ENCODE results near the gene THBS3. TPM values are rescaled to one million over a fixed set of nuclear protein-coding genes. Genes with fewer than 3 reads are reported as not detected.

The THBS3 gene
- total and polyA plus RNA-seq, 2 of the 4 experiments (the other 2 are of a cell fraction): 15.1 to 30.4 TPM

DNA sequence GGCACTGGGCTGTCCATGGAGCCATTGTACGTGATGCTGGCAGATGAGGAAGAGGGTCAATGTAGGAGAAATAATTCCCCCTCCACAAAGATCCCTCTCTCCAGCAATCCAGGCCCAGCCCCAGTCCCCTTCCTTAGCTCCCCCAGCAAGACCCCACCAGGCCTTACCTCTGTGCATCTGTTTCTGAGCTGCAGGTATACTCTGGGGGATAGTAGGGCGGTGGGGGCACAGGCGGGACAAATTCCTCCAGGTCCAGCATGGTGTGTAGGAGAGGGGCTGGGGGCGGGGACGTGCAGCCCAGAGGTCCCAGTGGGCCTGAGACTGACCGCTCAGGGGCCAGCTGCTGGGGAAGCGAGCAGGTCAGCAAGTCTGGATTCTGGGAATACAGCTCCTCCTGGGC lies 43.9 kb upstream of the THBS3 start:
- no peak overlapping the region for H2BK15ac ChIP-seq (ENCODE audit: low read depth, low read length)
- H3K4me1 ChIP-seq (ENCODE audit: control insufficient read depth, insufficient read depth, low read length): peaks cover 17% of the 10 kb centered on the region
- no peak overlapping the region for H3K23ac ChIP-seq (ENCODE audit: low read depth, low read length)
- no peak overlapping the region for H4K5ac ChIP-seq (ENCODE audit: low read depth, low read length)
- peaks cover 17% of the 10 kb centered on the region for H3K36me3 ChIP-seq (ENCODE audit: control insufficient read depth, insufficient read depth, low read length)
- no peak for TF ChIP-seq BHLHE40 (IDR thresholded peaks at IDR 0.05; ENCODE audit: low read depth, low read length)
- no peak for TF ChIP-seq RCOR1 (IDR thresholded peaks at IDR 0.05; ENCODE audit: insufficient replicate concordance, low read length)
- TF ChIP-seq RAD21 (IDR thresholded peaks at IDR 0.05; ENCODE audit: low read length): no peak
- TF ChIP-seq MAZ (IDR thresholded peaks at IDR 0.05; ENCODE audit: borderline replicate concordance, low read depth, low read length): no peak
- no peak for TF ChIP-seq NFE2L2 (IDR thresholded peaks at IDR 0.05; ENCODE audit: low read depth, low read length)
- no peak for TF ChIP-seq MXI1 (IDR thresholded peaks at IDR 0.05; ENCODE audit: borderline replicate concordance, low read depth, low read length)
- TF ChIP-seq CHD1 (IDR thresholded peaks at IDR 0.05; ENCODE audit: low read depth, low read length): no peak
- TF ChIP-seq, protein P1, sequence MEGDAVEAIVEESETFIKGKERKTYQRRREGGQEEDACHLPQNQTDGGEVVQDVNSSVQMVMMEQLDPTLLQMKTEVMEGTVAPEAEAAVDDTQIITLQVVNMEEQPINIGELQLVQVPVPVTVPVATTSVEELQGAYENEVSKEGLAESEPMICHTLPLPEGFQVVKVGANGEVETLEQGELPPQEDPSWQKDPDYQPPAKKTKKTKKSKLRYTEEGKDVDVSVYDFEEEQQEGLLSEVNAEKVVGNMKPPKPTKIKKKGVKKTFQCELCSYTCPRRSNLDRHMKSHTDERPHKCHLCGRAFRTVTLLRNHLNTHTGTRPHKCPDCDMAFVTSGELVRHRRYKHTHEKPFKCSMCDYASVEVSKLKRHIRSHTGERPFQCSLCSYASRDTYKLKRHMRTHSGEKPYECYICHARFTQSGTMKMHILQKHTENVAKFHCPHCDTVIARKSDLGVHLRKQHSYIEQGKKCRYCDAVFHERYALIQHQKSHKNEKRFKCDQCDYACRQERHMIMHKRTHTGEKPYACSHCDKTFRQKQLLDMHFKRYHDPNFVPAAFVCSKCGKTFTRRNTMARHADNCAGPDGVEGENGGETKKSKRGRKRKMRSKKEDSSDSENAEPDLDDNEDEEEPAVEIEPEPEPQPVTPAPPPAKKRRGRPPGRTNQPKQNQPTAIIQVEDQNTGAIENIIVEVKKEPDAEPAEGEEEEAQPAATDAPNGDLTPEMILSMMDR (conservative IDR thresholded peaks at IDR 0.05; ENCODE audit: low read depth, low read length): no peak
- no peak for TF ChIP-seq POLR2A (IDR thresholded peaks at IDR 0.05; ENCODE audit: low read depth, low read length)
- TF ChIP-seq CEBPB (IDR thresholded peaks at IDR 0.05; ENCODE audit: low read depth, low read length): no peak
- TF ChIP-seq, protein P2, sequence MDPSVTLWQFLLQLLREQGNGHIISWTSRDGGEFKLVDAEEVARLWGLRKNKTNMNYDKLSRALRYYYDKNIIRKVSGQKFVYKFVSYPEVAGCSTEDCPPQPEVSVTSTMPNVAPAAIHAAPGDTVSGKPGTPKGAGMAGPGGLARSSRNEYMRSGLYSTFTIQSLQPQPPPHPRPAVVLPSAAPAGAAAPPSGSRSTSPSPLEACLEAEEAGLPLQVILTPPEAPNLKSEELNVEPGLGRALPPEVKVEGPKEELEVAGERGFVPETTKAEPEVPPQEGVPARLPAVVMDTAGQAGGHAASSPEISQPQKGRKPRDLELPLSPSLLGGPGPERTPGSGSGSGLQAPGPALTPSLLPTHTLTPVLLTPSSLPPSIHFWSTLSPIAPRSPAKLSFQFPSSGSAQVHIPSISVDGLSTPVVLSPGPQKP (IDR thresholded peaks at IDR 0.05; ENCODE audit: borderline replicate concordance, low read depth, low read length): no peak
- TF ChIP-seq, protein P3, sequence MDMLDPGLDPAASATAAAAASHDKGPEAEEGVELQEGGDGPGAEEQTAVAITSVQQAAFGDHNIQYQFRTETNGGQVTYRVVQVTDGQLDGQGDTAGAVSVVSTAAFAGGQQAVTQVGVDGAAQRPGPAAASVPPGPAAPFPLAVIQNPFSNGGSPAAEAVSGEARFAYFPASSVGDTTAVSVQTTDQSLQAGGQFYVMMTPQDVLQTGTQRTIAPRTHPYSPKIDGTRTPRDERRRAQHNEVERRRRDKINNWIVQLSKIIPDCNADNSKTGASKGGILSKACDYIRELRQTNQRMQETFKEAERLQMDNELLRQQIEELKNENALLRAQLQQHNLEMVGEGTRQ (IDR thresholded peaks at IDR 0.05; ENCODE audit: low read depth, low read length): no peak
- no peak for TF ChIP-seq MAFK (IDR thresholded peaks at IDR 0.05; ENCODE audit: low read depth, low read length)
- no peak for TF ChIP-seq FOS (IDR thresholded peaks at IDR 0.05; ENCODE audit: low read depth, low read length)
- TF ChIP-seq SMC3 (IDR thresholded peaks at IDR 0.05; ENCODE audit: low read depth, low read length): no peak
- no peak for TF ChIP-seq RFX5 (IDR thresholded peaks at IDR 0.05; ENCODE audit: low read depth, low read length)
- H2AK9ac ChIP-seq (replicated peaks; ENCODE audit: low read depth, low read length, poor library complexity): peak overlapping the region; percentile 66
- DNase-seq (no peak), ATAC-seq (ENCODE audit: low read depth) (no peak)
- no TSS peak for BruUV-seq (replicated peaks)
- H3K27ac ChIP-seq (ENCODE audit: insufficient read depth, low read length): no peak overlapping the region
- ChIA-PET CTCF (interaction anchor here (0.7 to 1.6 kb wide), 9 partner anchors 21 to 397 kb away, joined by 3 to 6 read pairs (median 4); partner anchors contain the start of gene CLK2), POLR2A (ENCODE audit: unreplicated experiment) (no interaction called here)
- no peak overlapping the region for H3K18ac ChIP-seq (ENCODE audit: low read depth, low read length)
- intact Hi-C loops (cut with micrococcal nuclease): loop anchor here (5.0 kb wide), 1 partner anchor 341 kb away; no protein-coding TSS in a partner anchor
- no peak overlapping the region for H3K4me2 ChIP-seq (ENCODE audit: low read depth, low read length)
- H2BK5ac ChIP-seq (ENCODE audit: low read depth, low read length, poor library complexity, severe bottlenecking): no peak overlapping the region
- no peak overlapping the region for H3K4ac ChIP-seq (ENCODE audit: low read depth, low read length)
- no peak overlapping the region for H3K4me3 ChIP-seq (ENCODE audit: insufficient read depth, low read depth, low read length)
- no peak overlapping the region for H3K9ac ChIP-seq (ENCODE audit: low read depth, low read length)
- no peak overlapping the region for H2BK20ac ChIP-seq (ENCODE audit: low read depth, low read length)
- H2AK5ac ChIP-seq (ENCODE audit: low read depth, low read length): no peak overlapping the region; the same call in 1 of the 2 replicates
- in situ Hi-C loops (cut with MboI; ENCODE audit: low sequenced_read_pairs): no loop called here
- no peak overlapping the region for H2BK120ac ChIP-seq (ENCODE audit: low read depth, low read length)
- no peak overlapping the region for H4K8ac ChIP-seq (ENCODE audit: low read depth in 2 of 2, low read length in 2 of 2)
- WGBS, 2 experiments (ENCODE audit: extremely low coverage in 2 of 2, insufficient read length in 1 of 2): no CpG with 5 or more reads among the region's 7 CpGs
- no peak overlapping the region for H3K14ac ChIP-seq (replicated peaks; ENCODE audit: low read depth, low read length)
- peaks cover 12 to 36% of the 10 kb centered on the region in 2 experiments for H3K79me1 ChIP-seq (ENCODE audit: low read depth in 1 of 2, low read length in 2 of 2)
- H4K20me1 ChIP-seq (ENCODE audit: insufficient read depth, low read length): no peaks in the 10 kb centered on the region
- H3K27me3 ChIP-seq (ENCODE audit: control insufficient read depth, insufficient read depth, low read length): no peaks in the 10 kb centered on the region
- H4K91ac ChIP-seq (ENCODE audit: insufficient read depth, low read depth, low read length): no peak overlapping the region
- no peak overlapping the region for H2AFZ ChIP-seq (replicated peaks; ENCODE audit: low read length, poor library complexity)
- H3K9me3 ChIP-seq (ENCODE audit: control insufficient read depth, insufficient read depth, low read length): no peaks in the 10 kb centered on the region
- no peak overlapping the region for H3K56ac ChIP-seq (ENCODE audit: extremely low read depth, insufficient read depth, low read length)
- dilution Hi-C loops (cut with HindIII; ENCODE audit: low sequenced_read_pairs, unreplicated experiment): no loop called here
- peaks cover 4% of the 10 kb centered on the region; the same call in 1 of the 2 replicates for H3K9me1 ChIP-seq (ENCODE audit: insufficient read depth, low read length)
